Keratinocyte (primary cell): ENCODE measurements around the gene C1orf53.
"Not testable (repeated sequence)": the region's sequence is repeated elsewhere in the genome, so short reads cannot be mapped to it uniquely, and the experiment has no call there.

Experiments
- CTCF ChIP-seq, 3 experiments: IDR thresholded peaks in 1 of 3; conservative IDR thresholded peaks in 1 of 3; optimal IDR thresholded peaks in 1 of 3; 2 replicates in 2 of 3; 3 replicates in 1 of 3; pipeline versions ENCODE3 to v1.5.1; 2011; ENCODE audit warnings: low read length in 3 of 3, mild to moderate bottlenecking in 3 of 3, moderate library complexity in 2 of 3, control low read depth in 1 of 3, inconsistent platforms in 1 of 3; ENCODE audit not compliant: insufficient read depth in 2 of 3; ENCODE audit errors: extremely low read depth in 1 of 3
- EZH2 ChIP-seq: IDR thresholded peaks from one replicate; pipeline ENCODE4 v1.6.1; 2012; ENCODE audit warnings: inconsistent platforms, mild to moderate bottlenecking, low read length, moderate library complexity

- not testable (repeated sequence) for TF ChIP-seq CTCF (optimal IDR thresholded peaks at IDR 0.05 in 1 of 3, IDR thresholded peaks at IDR 0.05 in 1 of 3, conservative IDR thresholded peaks at IDR 0.05 in 1 of 3; ENCODE audit: extremely low read depth in 1 of 3, insufficient read depth in 2 of 3, low read length in 3 of 3); EZH2
Observed at GRCh38 chr1:197882241-197882640, 20.2 kb upstream of the C1orf53 start.
